ENCODE data around the gene CTSD.

Gene CTSD

DNA sequence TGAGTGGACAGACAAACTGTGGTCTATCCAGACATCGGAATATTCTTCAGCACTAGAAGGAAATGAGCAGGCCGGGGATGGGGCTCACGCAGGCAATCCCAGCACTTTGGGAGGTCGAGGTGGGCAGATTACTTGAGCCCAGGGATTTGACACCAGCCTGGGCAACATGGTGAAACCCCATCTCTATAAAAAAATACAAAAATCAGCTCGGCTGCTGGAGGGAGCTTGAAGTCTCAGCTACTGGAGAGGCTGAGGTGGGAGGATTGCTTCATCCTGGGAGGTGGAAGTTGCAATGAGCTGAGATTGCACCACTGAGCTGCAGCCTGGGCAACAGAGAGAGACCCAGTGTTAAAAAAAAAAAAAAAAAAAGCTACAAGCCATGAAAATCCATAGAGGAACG lies 8.0 kb upstream of the CTSD start:
- Histone ChIP-seq H2BK12ac (ENCODE audit: low read length) (no peak overlapping the region), H3K14ac (ENCODE audit: low read length) (no peak overlapping the region), H2BK120ac (ENCODE audit: insufficient read depth, low read length, poor library complexity) (no peak overlapping the region), H3K9ac (ENCODE audit: low read length) (no peak overlapping the region), H3K27ac (ENCODE audit: low read depth, low read length) (no peak overlapping the region), H3K27me3 (ENCODE audit: insufficient read depth, low read length) (no peaks in the 10 kb centered on the region), H3K4me3 (ENCODE audit: low read depth, low read length) (no peak overlapping the region), H3K4ac (ENCODE audit: low read depth, low read length) (no peak overlapping the region), H3K23ac (ENCODE audit: low read length) (no peak overlapping the region), H3K79me1 (ENCODE audit: low read length) (peaks cover 2% of the 10 kb centered on the region), H3K79me2 (ENCODE audit: control insufficient read depth, insufficient read depth, low read length, poor library complexity) (no peaks in the 10 kb centered on the region), H3K9me3 (ENCODE audit: insufficient read depth, low read depth, low read length) (peaks cover 6% of the 10 kb centered on the region), H3K4me2 (ENCODE audit: low read length) (no peak overlapping the region), H4K8ac (ENCODE audit: low read depth, low read length) (no peak overlapping the region), H3K18ac (ENCODE audit: low read length) (no peak overlapping the region), H2AK5ac (ENCODE audit: low read length) (no peak overlapping the region), H4K12ac (ENCODE audit: low read depth, low read length) (no peak overlapping the region), H2AFZ (ENCODE audit: insufficient read depth, low read length, poor library complexity) (no peak overlapping the region), H2BK5ac (ENCODE audit: low read depth, low read length, poor library complexity) (no peak overlapping the region), H4K91ac (ENCODE audit: low read depth, low read length) (no peak overlapping the region), H3K36me3 (ENCODE audit: control insufficient read depth in 1 of 2, insufficient read depth in 2 of 2, low read length in 2 of 2) (no peaks in the 10 kb centered on the region), H3K4me1 (ENCODE audit: control insufficient read depth in 1 of 2, insufficient read depth in 2 of 2, low read length in 2 of 2) (peaks cover 0 to 2% of the 10 kb centered on the region in 2 experiments)
- DNase-seq = no peak
- WGBS (ENCODE audit: extremely low coverage, insufficient coverage, insufficient read length) = no CpG with 5 or more reads among the region's 6 CpGs

DNA sequence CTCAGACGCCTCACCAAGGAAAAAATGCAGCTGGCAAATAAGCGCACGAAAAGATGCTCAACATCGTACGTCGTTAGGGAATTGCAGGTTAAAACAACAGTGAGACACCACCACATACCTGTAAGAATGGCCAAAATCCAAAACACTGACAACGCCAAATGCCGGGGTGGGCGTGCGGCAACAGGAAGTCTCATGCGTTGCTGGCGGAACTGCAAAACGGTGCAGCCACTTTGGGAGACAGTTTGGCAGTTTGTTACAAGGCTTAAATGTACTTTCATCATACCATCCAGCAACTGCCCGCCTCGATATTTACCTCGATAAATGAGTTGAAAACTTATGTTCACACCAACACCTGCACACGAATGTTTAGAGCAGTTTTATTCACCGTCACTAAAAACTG lies 7.5 kb upstream of the CTSD start:
- Histone ChIP-seq H4K12ac (ENCODE audit: low read depth, low read length) (no peak overlapping the region), H3K9ac (ENCODE audit: low read length) (no peak overlapping the region), H3K79me1 (ENCODE audit: low read length) (peaks cover 2% of the 10 kb centered on the region), H3K36me3 (ENCODE audit: control insufficient read depth in 1 of 2, insufficient read depth in 2 of 2, low read length in 2 of 2) (no peaks in the 10 kb centered on the region), H3K9me3 (ENCODE audit: insufficient read depth, low read depth, low read length) (peaks cover 3% of the 10 kb centered on the region), H3K27me3 (ENCODE audit: insufficient read depth, low read length) (no peaks in the 10 kb centered on the region), H2AFZ (ENCODE audit: insufficient read depth, low read length, poor library complexity) (no peak overlapping the region), H3K4ac (ENCODE audit: low read depth, low read length) (no peak overlapping the region), H3K4me3 (ENCODE audit: low read depth, low read length) (no peak overlapping the region), H3K4me1 (ENCODE audit: control insufficient read depth in 1 of 2, insufficient read depth in 2 of 2, low read length in 2 of 2) (peaks cover 0 to 2% of the 10 kb centered on the region in 2 experiments), H2AK5ac (ENCODE audit: low read length) (no peak overlapping the region), H4K8ac (ENCODE audit: low read depth, low read length) (no peak overlapping the region), H3K23ac (ENCODE audit: low read length) (no peak overlapping the region), H2BK120ac (ENCODE audit: insufficient read depth, low read length, poor library complexity) (no peak overlapping the region), H3K4me2 (ENCODE audit: low read length) (no peak overlapping the region), H3K79me2 (ENCODE audit: control insufficient read depth, insufficient read depth, low read length, poor library complexity) (no peaks in the 10 kb centered on the region), H3K18ac (ENCODE audit: low read length) (no peak overlapping the region), H4K91ac (ENCODE audit: low read depth, low read length) (no peak overlapping the region), H2BK5ac (ENCODE audit: low read depth, low read length, poor library complexity) (no peak overlapping the region), H3K27ac (ENCODE audit: low read depth, low read length) (no peak overlapping the region), H3K14ac (ENCODE audit: low read length) (no peak overlapping the region), H2BK12ac (ENCODE audit: low read length) (no peak overlapping the region)
- WGBS (ENCODE audit: extremely low coverage, insufficient coverage, insufficient read length) = no CpG with 5 or more reads among the region's 18 CpGs
- DNase-seq = no peak

- H3K14ac ChIP-seq (ENCODE audit: low read length) = no peak overlapping the region
- no peak overlapping the region for H2BK120ac ChIP-seq (ENCODE audit: insufficient read depth, low read length, poor library complexity)
- H2AK5ac ChIP-seq (ENCODE audit: low read length) = no peak overlapping the region
- no peak overlapping the region for H3K4me2 ChIP-seq (ENCODE audit: low read length)
- H2BK12ac ChIP-seq (ENCODE audit: low read length) = no peak overlapping the region
- H3K27ac ChIP-seq (ENCODE audit: low read depth, low read length) = no peak overlapping the region
- no peaks in the 10 kb centered on the region for H3K27me3 ChIP-seq (ENCODE audit: insufficient read depth, low read length)
- no peak overlapping the region for H3K9ac ChIP-seq (ENCODE audit: low read length)
- H3K18ac ChIP-seq (ENCODE audit: low read length) = no peak overlapping the region
- no peaks in the 10 kb centered on the region for H3K79me2 ChIP-seq (ENCODE audit: control insufficient read depth, insufficient read depth, low read length, poor library complexity)
- H3K4ac ChIP-seq (ENCODE audit: low read depth, low read length) = no peak overlapping the region
- H2BK5ac ChIP-seq (ENCODE audit: low read depth, low read length, poor library complexity) = no peak overlapping the region
- no peak overlapping the region for H3K4me3 ChIP-seq (ENCODE audit: low read depth, low read length)
- no peak for DNase-seq
- no peak overlapping the region for H4K12ac ChIP-seq (ENCODE audit: low read depth, low read length)
- no peaks in the 10 kb centered on the region for H3K36me3 ChIP-seq (ENCODE audit: control insufficient read depth in 1 of 2, insufficient read depth in 2 of 2, low read length in 2 of 2)
- peaks cover 3% of the 10 kb centered on the region for H3K9me3 ChIP-seq (ENCODE audit: insufficient read depth, low read depth, low read length)
- WGBS (ENCODE audit: extremely low coverage, insufficient coverage, insufficient read length) = no CpG with 5 or more reads among the region's 5 CpGs
- H4K8ac ChIP-seq (ENCODE audit: low read depth, low read length) = no peak overlapping the region
- no peak overlapping the region for H3K23ac ChIP-seq (ENCODE audit: low read length)
- H2AFZ ChIP-seq (ENCODE audit: insufficient read depth, low read length, poor library complexity) = no peak overlapping the region
- H3K4me1 ChIP-seq (ENCODE audit: control insufficient read depth in 1 of 2, insufficient read depth in 2 of 2, low read length in 2 of 2) = peaks cover 0 to 2% of the 10 kb centered on the region in 2 experiments
- H4K91ac ChIP-seq (ENCODE audit: low read depth, low read length) = no peak overlapping the region
- H3K79me1 ChIP-seq (ENCODE audit: low read length) = peaks cover 2% of the 10 kb centered on the region
These were observed 6.8 kb upstream of the CTSD start for GRCh38 chr11:1770528-1770927.

DNA sequence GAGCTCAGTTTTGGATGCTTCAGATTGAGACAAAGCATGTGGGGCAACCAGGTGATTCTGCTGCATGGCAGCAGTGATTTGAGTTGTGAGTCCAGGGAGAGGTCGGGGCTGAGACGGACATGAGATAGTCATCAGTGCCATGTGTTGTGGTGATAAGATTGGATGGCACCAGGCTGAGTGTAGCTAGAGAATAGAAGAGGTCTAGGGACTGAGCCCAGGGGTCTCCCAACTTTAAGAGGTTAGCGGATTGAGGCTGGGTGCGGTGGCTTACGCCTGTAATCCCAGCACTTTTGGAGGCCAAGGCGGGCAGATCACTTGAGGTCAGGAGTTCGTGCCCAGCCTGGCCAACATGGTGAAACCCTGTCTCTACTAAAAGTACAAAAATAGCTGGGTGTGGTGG lies 6.3 kb upstream of the CTSD start:
- no CpG with 5 or more reads among the region's 7 CpGs for WGBS (ENCODE audit: extremely low coverage, insufficient coverage, insufficient read length)
- H2AK5ac ChIP-seq (ENCODE audit: low read length) = no peak overlapping the region
- H3K4me1 ChIP-seq (ENCODE audit: control insufficient read depth in 1 of 2, insufficient read depth in 2 of 2, low read length in 2 of 2) = peaks cover 0 to 2% of the 10 kb centered on the region in 2 experiments
- H3K14ac ChIP-seq (ENCODE audit: low read length) = no peak overlapping the region
- H2BK120ac ChIP-seq (ENCODE audit: insufficient read depth, low read length, poor library complexity) = no peak overlapping the region
- no peak overlapping the region for H3K9ac ChIP-seq (ENCODE audit: low read length)
- no peaks in the 10 kb centered on the region for H3K27me3 ChIP-seq (ENCODE audit: insufficient read depth, low read length)
- H3K4me2 ChIP-seq (ENCODE audit: low read length) = no peak overlapping the region
- peaks cover 2% of the 10 kb centered on the region for H3K79me1 ChIP-seq (ENCODE audit: low read length)
- H2AFZ ChIP-seq (ENCODE audit: insufficient read depth, low read length, poor library complexity) = no peak overlapping the region
- DNase-seq = no peak
- H3K4ac ChIP-seq (ENCODE audit: low read depth, low read length) = no peak overlapping the region
- H3K4me3 ChIP-seq (ENCODE audit: low read depth, low read length) = no peak overlapping the region
- no peaks in the 10 kb centered on the region for H3K36me3 ChIP-seq (ENCODE audit: control insufficient read depth in 1 of 2, insufficient read depth in 2 of 2, low read length in 2 of 2)
- H4K12ac ChIP-seq (ENCODE audit: low read depth, low read length) = no peak overlapping the region
- H2BK5ac ChIP-seq (ENCODE audit: low read depth, low read length, poor library complexity) = no peak overlapping the region
- no peaks in the 10 kb centered on the region for H3K79me2 ChIP-seq (ENCODE audit: control insufficient read depth, insufficient read depth, low read length, poor library complexity)
- H3K18ac ChIP-seq (ENCODE audit: low read length) = no peak overlapping the region
- H4K91ac ChIP-seq (ENCODE audit: low read depth, low read length) = no peak overlapping the region
- no peak overlapping the region for H3K27ac ChIP-seq (ENCODE audit: low read depth, low read length)
- H2BK12ac ChIP-seq (ENCODE audit: low read length) = no peak overlapping the region
- H4K8ac ChIP-seq (ENCODE audit: low read depth, low read length) = no peak overlapping the region
- no peak overlapping the region for H3K23ac ChIP-seq (ENCODE audit: low read length)
- peaks cover 3% of the 10 kb centered on the region for H3K9me3 ChIP-seq (ENCODE audit: insufficient read depth, low read depth, low read length)
